Activated T-cell treated with anti-CD3 and anti-CD28 coated beads, Interleukin-2, amount 50 U/mL, for 72 hours (primary cell): ENCODE data around the gene DLG2. TPM values are rescaled to one million over a fixed set of nuclear protein-coding genes. Genes with fewer than 3 reads are reported as not detected.
"Not testable (repeated sequence)": the region's sequence is repeated elsewhere in the genome, so short reads cannot be mapped to it uniquely, and the experiment has no call there.

Experiments used
- ATAC-seq, 2 donors: fragments of 150-1000 bp; cut with Tn5 transposase; replicated peaks in 1 of 2; 2 replicates each; pipeline ENCODE4 v1.10.0; 2021; ENCODE audit warnings: moderate library complexity in 2 of 2, mild to moderate bottlenecking in 1 of 2
- DNase-seq, 2 donors: peaks; one replicate each; pipeline ENCODE4 v3.0.0; 2021 to 2022; ENCODE audit warnings: mixed read lengths in 1 of 2
- H3K27ac Mint-ChIP-seq: one replicate; pipeline ENCODE4 v1.8.0; 2022; ENCODE audit warnings: mild to moderate bottlenecking, moderate library complexity, mixed read lengths
- H3K27me3 Mint-ChIP-seq: one replicate; pipeline ENCODE4 v1.8.0; 2022; ENCODE audit warnings: low read depth, mixed read lengths
- H3K36me3 Mint-ChIP-seq, 2 donors: one replicate each; pipeline ENCODE4 v1.8.0; 2022; ENCODE audit warnings: mixed read lengths in 2 of 2, mild to moderate bottlenecking in 1 of 2; ENCODE audit not compliant: insufficient read depth in 2 of 2
- H3K4me1 Mint-ChIP-seq: one replicate; pipeline ENCODE4 v1.8.0; 2022; ENCODE audit warnings: low read depth, mixed read lengths
- H3K4me3 Mint-ChIP-seq, 2 donors: one replicate each; pipeline ENCODE4 v1.8.0; 2022; ENCODE audit warnings: mild to moderate bottlenecking in 2 of 2, mixed read lengths in 2 of 2, moderate library complexity in 2 of 2
- H3K9me3 Mint-ChIP-seq, 2 donors: one replicate each; pipeline ENCODE4 v1.8.0; 2022; ENCODE audit warnings: mixed read lengths in 2 of 2
- total RNA-seq, 2 donors: library from RNA; stranded (reverse); gene quantifications; one replicate each; pipeline ENCODE4 v1.2.3, GENCODE V29; 2022

Gene DLG2
- total RNA-seq, 2 donors from 2014 or later, result 4.1 to 5.3 TPM

GRCh38 chr11:84819128-84819527, 808.0 kb downstream of the DLG2 start:
- no peaks in the 10 kb centered on the region for H3K4me1 Mint-ChIP-seq
- peaks cover 4 to 5% of the 10 kb centered on the region in 2 donors for H3K9me3 Mint-ChIP-seq

GRCh38 chr11:84817998-84818397, 809.1 kb downstream of the DLG2 start:
- H3K9me3 Mint-ChIP-seq, result peaks cover 2 to 5% of the 10 kb centered on the region in 2 donors
- H3K4me3 Mint-ChIP-seq, result no peak overlapping the region
- DNase-seq, result no peak
- H3K36me3 Mint-ChIP-seq, result no peaks in the 10 kb centered on the region
- no peaks in the 10 kb centered on the region for H3K27me3 Mint-ChIP-seq
- no peak for ATAC-seq
- no peaks in the 10 kb centered on the region for H3K4me1 Mint-ChIP-seq
- H3K27ac Mint-ChIP-seq, result no peak overlapping the region

More at GRCh38 chr11:84819128-84819527, 808.0 kb downstream of the DLG2 start:
- H3K27me3 Mint-ChIP-seq, result no peaks in the 10 kb centered on the region
- no peak for DNase-seq
- no peak overlapping the region for H3K27ac Mint-ChIP-seq
- no peak for ATAC-seq
- H3K4me3 Mint-ChIP-seq, result no peak overlapping the region
- H3K36me3 Mint-ChIP-seq, result no peaks in the 10 kb centered on the region

DNA sequence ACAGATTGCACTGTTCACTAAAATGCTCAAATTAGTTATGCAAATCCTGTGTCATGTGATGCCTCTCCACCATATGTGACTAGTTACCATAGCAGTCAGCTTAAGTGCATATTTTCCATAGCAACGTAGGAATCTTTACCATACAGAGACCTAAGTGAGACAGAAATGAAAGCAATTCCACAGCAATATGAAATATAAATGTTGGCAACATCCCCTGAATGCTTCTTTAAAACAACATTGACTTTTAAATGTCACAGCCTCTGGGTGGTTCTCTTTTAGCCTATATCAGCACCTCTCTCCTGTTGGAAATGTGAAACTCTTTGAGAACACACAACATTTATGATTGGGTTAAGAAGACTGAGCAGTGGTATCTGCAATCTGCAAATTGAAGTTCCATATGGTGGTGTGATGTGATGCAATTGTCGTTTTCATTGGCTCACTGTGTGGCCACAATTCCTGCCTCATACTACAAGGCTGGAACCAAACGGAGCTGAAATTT, 814.6 kb downstream of the DLG2 start:
- no peaks in the 10 kb centered on the region for H3K36me3 Mint-ChIP-seq
- H3K4me3 Mint-ChIP-seq, result no peak overlapping the region
- no peak overlapping the region for H3K27ac Mint-ChIP-seq
- DNase-seq (no peak), ATAC-seq (no peak)
- no peaks in the 10 kb centered on the region for H3K4me1 Mint-ChIP-seq
- no peaks in the 10 kb centered on the region for H3K27me3 Mint-ChIP-seq
- peaks cover 7 to 9% of the 10 kb centered on the region in 2 donors for H3K9me3 Mint-ChIP-seq

DNA sequence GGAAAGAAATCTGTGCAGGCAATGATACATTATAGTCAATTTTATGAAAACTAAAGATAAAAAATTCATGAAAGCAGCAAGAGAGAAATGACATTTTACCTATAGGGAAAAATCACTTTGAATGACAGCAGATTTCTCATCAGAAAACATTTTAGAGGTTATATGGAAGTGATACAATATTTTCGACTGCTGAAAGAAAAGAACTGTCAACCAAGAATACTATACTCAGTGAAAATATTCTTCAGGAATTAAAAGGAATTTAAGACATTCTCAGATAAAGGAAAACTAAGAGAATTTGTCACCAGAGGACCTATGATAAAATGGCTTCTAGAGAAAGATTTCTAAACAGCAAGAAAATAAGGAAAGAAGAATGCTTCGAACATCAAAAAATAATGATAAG, 820.8 kb downstream of the DLG2 start:
- peaks cover 8 to 12% of the 10 kb centered on the region in 2 donors for H3K9me3 Mint-ChIP-seq
- ATAC-seq (no peak), DNase-seq (no peak)
- H3K27ac Mint-ChIP-seq, result no peak overlapping the region
- no peak overlapping the region for H3K4me3 Mint-ChIP-seq
- peaks cover 0 to 2% of the 10 kb centered on the region in 2 donors for H3K36me3 Mint-ChIP-seq
- H3K4me1 Mint-ChIP-seq, result no peaks in the 10 kb centered on the region
- no peaks in the 10 kb centered on the region for H3K27me3 Mint-ChIP-seq

- no peak overlapping the region for H3K4me3 Mint-ChIP-seq
Measured at GRCh38 chr11:84804041-84804440, 823.1 kb downstream of the DLG2 start.

GRCh38 chr11:84800755-84801346, 826.3 kb downstream of the DLG2 start:
- ATAC-seq (no peak), DNase-seq (no peak)
- H3K9me3 Mint-ChIP-seq, result peaks cover 8 to 10% of the 10 kb centered on the region in 2 donors
- H3K36me3 Mint-ChIP-seq, result peaks cover 0 to 2% of the 10 kb centered on the region in 2 donors
- H3K27ac Mint-ChIP-seq, result no peak overlapping the region
- no peaks in the 10 kb centered on the region for H3K4me1 Mint-ChIP-seq
- no peaks in the 10 kb centered on the region for H3K27me3 Mint-ChIP-seq
- no peak overlapping the region for H3K4me3 Mint-ChIP-seq

More at GRCh38 chr11:84804041-84804440, 823.1 kb downstream of the DLG2 start:
- Mint-ChIP-seq H3K9me3 (peaks cover 7 to 8% of the 10 kb centered on the region in 2 donors), H3K27ac (no peak overlapping the region), H3K36me3 (peaks cover 0 to 4% of the 10 kb centered on the region in 2 donors), H3K27me3 (no peaks in the 10 kb centered on the region), H3K4me1 (no peaks in the 10 kb centered on the region)
- ATAC-seq (no peak), DNase-seq (no peak)

- Mint-ChIP-seq H3K9me3 (peaks cover 8 to 10% of the 10 kb centered on the region in 2 donors), H3K27ac (no peak overlapping the region), H3K27me3 (no peaks in the 10 kb centered on the region), H3K4me1 (no peaks in the 10 kb centered on the region), H3K4me3 (no peak overlapping the region), H3K36me3 (peaks cover 1 to 2% of the 10 kb centered on the region in 2 donors)
- DNase-seq (no peak), ATAC-seq (no peak)
Measured at GRCh38 chr11:84799112-84799511, 828.0 kb downstream of the DLG2 start.

DNA sequence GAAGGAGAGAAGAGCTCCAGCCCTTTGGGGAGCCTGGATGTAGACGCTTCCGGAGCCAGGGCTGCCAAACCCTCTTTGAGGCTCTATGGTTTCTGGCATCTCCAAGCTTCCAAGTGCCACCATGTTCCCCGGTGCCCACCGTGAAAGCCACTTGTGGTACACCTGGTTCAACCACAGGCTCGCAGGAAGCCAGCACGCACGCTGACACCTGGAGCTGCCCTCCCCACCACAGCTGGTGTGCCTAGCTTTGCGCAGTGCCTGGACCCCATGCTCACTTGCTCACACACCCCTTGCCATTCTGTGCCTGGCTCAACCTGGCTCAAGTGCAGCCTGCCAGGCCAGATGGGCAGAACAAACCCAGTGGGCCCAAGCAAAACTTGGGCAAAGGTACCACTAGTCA, 831.4 kb downstream of the DLG2 start:
- no peaks in the 10 kb centered on the region for H3K27me3 Mint-ChIP-seq
- H3K9me3 Mint-ChIP-seq, result peaks cover 9 to 21% of the 10 kb centered on the region in 2 donors
- no peak overlapping the region for H3K4me3 Mint-ChIP-seq
- H3K4me1 Mint-ChIP-seq, result no peaks in the 10 kb centered on the region
- ATAC-seq, result no peak
- DNase-seq, result no peak
- no peak overlapping the region for H3K27ac Mint-ChIP-seq
- H3K36me3 Mint-ChIP-seq, result peaks cover 1 to 2% of the 10 kb centered on the region in 2 donors

DNA sequence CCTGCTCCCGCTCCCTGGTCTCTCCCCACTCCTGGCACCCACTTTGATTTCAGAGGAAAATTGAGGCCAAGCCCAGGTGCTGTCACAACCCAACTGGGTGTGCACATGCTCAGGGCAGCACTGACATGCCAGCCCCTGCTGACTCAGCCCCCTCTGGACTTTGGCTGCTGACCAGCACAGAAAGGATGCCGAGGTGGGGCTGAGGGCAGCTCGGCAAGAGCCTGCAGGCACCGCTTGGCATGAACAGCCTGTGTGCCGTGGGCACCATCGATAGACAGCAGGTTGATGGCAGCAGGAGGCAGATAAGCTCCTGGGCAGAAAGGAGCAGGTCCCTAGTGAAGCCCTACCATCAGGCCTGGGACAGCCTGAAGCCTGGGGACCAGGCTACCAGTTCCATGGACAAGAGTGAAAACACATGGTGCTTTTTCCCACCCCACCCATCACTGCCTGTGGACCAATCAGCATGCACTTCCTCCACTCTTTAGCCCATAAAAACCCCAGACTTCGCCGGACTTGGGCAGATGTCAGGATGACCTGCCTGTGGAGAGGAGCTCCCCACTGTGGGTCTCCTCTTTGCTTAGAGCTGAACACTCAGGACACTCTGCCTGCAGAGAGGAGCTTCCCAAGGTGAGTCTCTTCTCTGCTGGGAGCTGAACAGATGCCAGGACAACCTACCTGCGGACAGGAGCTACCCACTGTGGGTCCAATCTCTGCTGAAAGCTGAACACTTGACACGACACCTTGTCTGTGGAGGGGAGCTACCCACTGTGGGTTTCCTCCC, 832.3 kb downstream of the DLG2 start:
- Mint-ChIP-seq H3K4me3 (no peak overlapping the region), H3K36me3 (peaks cover 1 to 2% of the 10 kb centered on the region in 2 donors), H3K9me3 (peaks cover 9 to 21% of the 10 kb centered on the region in 2 donors), H3K27ac (no peak overlapping the region), H3K4me1 (no peaks in the 10 kb centered on the region), H3K27me3 (no peaks in the 10 kb centered on the region)
- no peak for DNase-seq
- ATAC-seq, result no peak

DNA sequence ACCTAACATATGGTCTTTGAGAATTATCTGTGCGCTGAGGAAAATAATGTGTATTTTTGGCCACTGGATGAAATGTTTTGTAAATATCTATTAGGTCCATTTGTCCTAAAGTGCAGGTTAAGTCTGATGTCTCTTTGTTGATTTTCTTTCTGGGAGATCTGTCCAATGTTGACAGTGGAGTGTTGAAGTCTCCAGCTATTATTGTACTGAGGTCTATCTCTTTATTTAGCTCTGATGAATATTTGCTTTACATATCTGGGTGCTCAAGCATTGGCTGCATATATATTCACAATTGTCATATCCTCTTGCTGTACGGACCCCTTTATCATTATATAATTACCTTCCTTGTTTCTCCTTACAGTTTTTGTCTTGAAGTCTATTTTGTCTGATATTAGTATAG, 833.8 kb downstream of the DLG2 start:
- H3K4me3 Mint-ChIP-seq, result no peak overlapping the region
- no peak overlapping the region for H3K27ac Mint-ChIP-seq
- H3K36me3 Mint-ChIP-seq, result peaks cover 0 to 1% of the 10 kb centered on the region in 2 donors
- no peaks in the 10 kb centered on the region for H3K4me1 Mint-ChIP-seq
- H3K9me3 Mint-ChIP-seq, result peaks cover 9 to 27% of the 10 kb centered on the region in 2 donors
- no peaks in the 10 kb centered on the region for H3K27me3 Mint-ChIP-seq
- no peak for DNase-seq
- ATAC-seq, result no peak

GRCh38 chr11:84790849-84791427, 836.2 kb downstream of the DLG2 start:
- Mint-ChIP-seq H3K27ac (no peak overlapping the region), H3K4me1 (no peaks in the 10 kb centered on the region), H3K9me3 (peaks cover 7 to 23% of the 10 kb centered on the region in 2 donors), H3K27me3 (no peaks in the 10 kb centered on the region), H3K4me3 (no peak overlapping the region), H3K36me3 (peaks cover 1 to 3% of the 10 kb centered on the region in 2 donors)
- no peak for DNase-seq
- ATAC-seq, result no peak

GRCh38 chr11:84788220-84788619, 838.9 kb downstream of the DLG2 start:
- Mint-ChIP-seq H3K4me1 (no peaks in the 10 kb centered on the region), H3K9me3 (peaks cover 6 to 16% of the 10 kb centered on the region in 2 donors), H3K27me3 (no peaks in the 10 kb centered on the region), H3K4me3 (no peak overlapping the region), H3K36me3 (peaks cover 0 to 3% of the 10 kb centered on the region in 2 donors), H3K27ac (no peak overlapping the region)
- DNase-seq (no peak), ATAC-seq (no peak)

- not testable (repeated sequence) for DNase-seq, H3K36me3 Mint-ChIP-seq, H3K4me1 Mint-ChIP-seq, H3K27ac Mint-ChIP-seq, H3K4me3 Mint-ChIP-seq, H3K27me3 Mint-ChIP-seq, ATAC-seq
- H3K9me3 Mint-ChIP-seq, result peaks cover 7 to 13% of the 10 kb centered on the region in 2 donors
Measured at GRCh38 chr11:84784158-84784557, 843.0 kb downstream of the DLG2 start.
